IPS-NIHi7 (cell line): ENCODE data around the gene SPIRE1.
"Not testable (repeated sequence)": the region's sequence is repeated elsewhere in the genome, so short reads cannot be mapped to it uniquely, and the experiment has no call there.

Experiments used
- DNase-seq: peaks from one replicate; pipeline ENCODE4 v3.0.0; 2012; ENCODE audit warnings: mixed read lengths; ENCODE audit errors: extremely low spot score

Gene SPIRE1

DNA sequence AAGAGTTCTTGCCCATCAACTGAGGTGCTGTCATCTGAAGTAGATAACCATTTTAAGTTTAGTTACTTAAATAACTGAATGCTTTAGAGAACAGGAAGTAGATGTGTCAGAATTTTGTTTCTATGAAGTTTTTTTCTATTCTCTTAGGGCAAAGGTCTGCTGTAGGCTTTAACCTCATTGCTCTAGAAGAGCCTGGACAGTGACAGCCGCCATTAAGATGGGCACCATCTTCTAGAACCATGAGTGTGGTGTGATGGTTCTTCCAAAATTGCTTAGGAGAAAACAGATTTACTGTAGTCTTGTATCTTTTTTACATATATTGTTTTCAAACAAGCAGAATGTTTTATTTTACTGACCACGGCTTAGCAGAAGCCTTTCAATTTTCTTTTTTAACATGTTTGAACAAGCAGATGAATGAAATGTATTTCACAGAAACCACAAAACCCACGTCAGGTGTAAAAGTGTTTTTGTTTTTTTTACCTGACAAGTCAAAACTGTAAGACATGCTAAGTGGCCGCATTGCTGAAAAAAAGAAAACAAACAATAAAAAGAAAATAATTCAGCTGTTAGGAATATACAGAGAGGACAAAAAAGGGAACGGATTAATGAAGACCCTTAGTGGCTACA is 172.3 kb downstream of the SPIRE1 start:
- no peak for DNase-seq

GRCh38 chr18:12481915-12482314 is 176.0 kb downstream of the SPIRE1 start:
- DNase-seq = not testable (repeated sequence)

DNA sequence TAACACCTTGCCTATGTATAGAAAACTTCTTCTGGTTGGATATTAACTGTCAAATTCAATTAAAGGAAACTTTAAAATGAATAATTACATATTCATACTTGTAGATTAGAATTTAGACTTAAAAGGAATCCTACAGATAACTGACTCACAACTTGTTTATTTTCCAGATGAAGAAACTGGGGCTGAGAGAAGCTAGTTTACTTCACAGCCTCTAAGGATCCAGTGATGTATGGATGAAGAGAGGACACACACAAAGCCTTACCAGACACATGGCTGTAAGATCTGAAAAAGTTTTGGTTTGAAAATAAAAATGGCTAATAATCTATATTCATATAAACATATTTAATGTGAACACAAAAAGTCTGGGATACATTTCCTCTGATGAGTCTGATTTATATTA is 177.9 kb downstream of the SPIRE1 start:
- no peak for DNase-seq

GRCh38 chr18:12479536-12479935 is 178.4 kb downstream of the SPIRE1 start:
- no peak for DNase-seq

GRCh38 chr18:12478269-12479047 is 179.4 kb downstream of the SPIRE1 start:
- DNase-seq = no peak

DNA sequence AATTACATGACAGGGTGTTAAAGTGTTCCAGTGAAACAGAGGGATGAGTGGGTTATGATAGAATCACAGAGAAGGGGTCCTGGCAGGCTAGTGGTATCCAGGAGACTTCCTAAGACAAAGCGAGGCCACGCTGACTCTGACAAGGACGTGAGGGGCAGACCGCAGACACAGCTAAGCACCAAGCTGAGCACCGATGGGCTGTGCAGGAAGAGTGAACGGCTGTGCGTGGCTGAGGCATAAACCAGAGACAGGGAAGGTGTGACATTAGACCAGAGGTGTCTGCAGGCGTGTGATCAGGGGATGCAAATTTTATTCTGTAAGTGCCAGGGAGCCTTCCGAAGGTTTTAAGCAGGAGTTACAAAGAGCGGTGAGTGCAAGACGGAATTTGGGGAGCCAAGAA is 180.3 kb downstream of the SPIRE1 start:
- DNase-seq = no peak

DNA sequence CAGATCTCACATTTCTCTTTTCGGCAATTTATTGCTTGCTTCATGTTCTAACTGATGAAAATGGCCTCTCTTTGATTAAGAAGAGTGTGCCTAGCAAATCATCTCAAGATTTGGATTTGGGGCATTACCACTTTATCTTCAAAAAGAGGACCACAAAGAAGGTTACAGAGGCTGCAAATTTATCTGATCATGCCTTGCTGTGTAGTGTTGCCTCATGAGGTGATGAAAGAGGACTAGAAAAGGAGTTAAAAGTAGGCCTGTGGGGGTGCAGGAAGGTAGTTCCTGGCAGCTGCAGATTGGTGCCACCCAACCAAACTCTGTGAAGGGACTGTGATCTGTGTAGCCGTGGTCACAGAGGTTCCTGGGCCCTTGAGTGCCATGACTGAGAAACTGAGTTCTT is 181.0 kb downstream of the SPIRE1 start:
- DNase-seq = no peak

- no peak for DNase-seq
Observed at GRCh38 chr18:12474876-12475275, 183.0 kb downstream of the SPIRE1 start.

- no peak for DNase-seq
Observed at GRCh38 chr18:12474146-12474545, 183.8 kb downstream of the SPIRE1 start.

GRCh38 chr18:12470382-12471075 is 187.4 kb downstream of the SPIRE1 start:
- DNase-seq = no peak

- DNase-seq = no peak
Observed at GRCh38 chr18:12468445-12468844, 189.5 kb downstream of the SPIRE1 start.

GRCh38 chr18:12464731-12465130 is 193.2 kb downstream of the SPIRE1 start:
- no peak for DNase-seq

DNA sequence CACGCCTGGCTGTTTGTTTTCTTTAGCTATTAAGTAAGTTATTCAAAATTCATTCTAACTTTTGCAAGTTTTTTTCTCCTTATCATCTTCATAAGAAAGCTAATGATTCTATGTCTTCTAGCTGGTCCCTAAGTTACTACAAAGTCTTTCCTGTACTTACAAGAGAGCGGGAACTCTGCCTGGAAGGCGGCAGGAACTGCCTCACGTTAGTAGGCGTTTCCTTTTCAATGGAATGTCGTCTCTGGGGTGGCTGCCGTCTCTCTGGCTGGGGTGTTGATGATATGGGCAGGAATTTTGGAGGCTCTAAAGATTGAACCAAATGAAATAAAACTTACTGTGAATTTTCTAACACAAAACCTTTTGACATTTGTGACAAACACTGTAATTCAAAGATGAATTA is 194.7 kb downstream of the SPIRE1 start:
- no peak for DNase-seq

- no peak for DNase-seq
Observed at GRCh38 chr18:12462242-12462641, 195.7 kb downstream of the SPIRE1 start.

DNA sequence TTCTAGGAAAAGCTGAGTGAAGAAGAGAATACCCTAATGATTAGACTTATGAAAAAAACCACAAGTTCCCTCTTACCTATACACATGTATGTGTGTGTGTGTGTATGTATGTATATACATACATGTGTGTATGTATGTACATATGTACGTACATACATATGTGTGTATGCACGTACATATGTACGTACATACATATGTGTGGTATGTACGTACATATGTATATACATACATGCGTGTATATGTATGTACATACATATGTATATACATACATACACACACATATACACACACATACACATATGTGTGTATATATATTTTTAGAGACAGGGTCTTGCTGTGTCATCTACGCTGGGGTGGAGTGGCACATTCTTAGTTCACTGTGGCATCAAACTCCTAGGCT is 196.6 kb downstream of the SPIRE1 start:
- no peak for DNase-seq

- no peak for DNase-seq
Observed at GRCh38 chr18:12460874-12461273, 197.0 kb downstream of the SPIRE1 start.

GRCh38 chr18:12458771-12459170 is 199.1 kb downstream of the SPIRE1 start:
- no peak for DNase-seq

- DNase-seq = no peak
Observed at GRCh38 chr18:12456441-12456840, 201.5 kb downstream of the SPIRE1 start.

DNA sequence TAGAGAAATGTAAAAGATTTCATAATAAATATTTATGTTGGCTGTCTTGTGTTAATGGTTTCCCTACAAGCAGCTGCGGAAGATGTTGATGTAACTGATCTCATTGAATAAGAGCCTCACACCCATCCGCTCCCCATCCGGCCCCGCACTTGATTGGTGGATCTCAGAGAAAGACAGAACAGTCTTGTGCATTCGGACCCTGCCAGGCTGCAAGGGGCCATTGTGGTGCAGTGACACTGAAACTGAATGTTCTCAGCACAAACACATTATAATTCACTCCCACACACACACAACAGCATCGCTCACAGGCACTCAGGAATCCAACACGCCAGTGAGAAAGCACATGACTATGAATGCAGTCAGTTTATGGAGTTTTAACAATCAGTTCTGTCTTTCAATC is 202.4 kb downstream of the SPIRE1 start:
- DNase-seq = no peak

GRCh38 chr18:12452784-12453183 is 205.1 kb downstream of the SPIRE1 start:
- DNase-seq = no peak

GRCh38 chr18:12451428-12451827 is 206.5 kb downstream of the SPIRE1 start:
- no peak for DNase-seq

- DNase-seq = no peak
Observed at GRCh38 chr18:12449051-12449785, 208.7 kb downstream of the SPIRE1 start.
